SK-N-SH (cell line): ENCODE data around the gene PHPT1. TPM values are rescaled to one million over a fixed set of nuclear protein-coding genes. Genes with fewer than 3 reads are reported as not detected.

Source experiments
- CTCF ChIA-PET: fragments of 300-600, 350-600 bp; formaldehyde crosslinking; extraction: SDS; loops from one replicate; lab custom pipeline; 2021; lab: Yijun Ruan, JAX
- POLR2A ChIA-PET: fragments of 350-600 bp; sonication (Branson Sonifier 250); formaldehyde crosslinking; extraction: SDS; loops from one replicate; lab custom pipeline; 2020; ENCODE audit warnings: antibody characterized with exemption, inconsistent platforms; lab: Yijun Ruan, JAX
- DNase-seq: peaks from one replicate; pipeline ENCODE4 v3.0.0; 2012
- H2AFZ ChIP-seq: fragments of 200-600 bp; sonication (generic); 2 replicates; pipeline ENCODE4 v1.8.1; 2016; ENCODE audit warnings: antibody characterized with exemption, mild to moderate bottlenecking, low read depth
- H3F3A ChIP-seq: fragments of 200-600 bp; sonication (generic); replicated peaks from 2 replicates; pipeline ENCODE3; 2016; ENCODE audit warnings: antibody characterized with exemption, mild to moderate bottlenecking; ENCODE audit not compliant: insufficient read depth
- H3K27ac ChIP-seq, 2 experiments: fragments of 200-500 bp in 1 of 2; fragments of 200-600 bp in 1 of 2; sonication (Bioruptor generic) in 1 of 2; sonication (generic), shearing (Covaris generic) in 1 of 2; 2 replicates each; pipeline versions ENCODE4 v1.5.1 to v1.6.1; 2014 to 2016; ENCODE audit warnings: low read depth in 2 of 2, inconsistent platforms in 1 of 2, low read length in 1 of 2, mild to moderate bottlenecking in 1 of 2, mixed read lengths in 1 of 2
- H3K27me3 ChIP-seq: fragments of 200-600 bp; sonication (generic), shearing (Covaris generic); 2 replicates; pipeline ENCODE4 v1.6.1; 2016; ENCODE audit warnings: mixed run types; ENCODE audit not compliant: insufficient read depth
- H3K36me3 ChIP-seq, 2 experiments: fragments of 200-500 bp in 1 of 2; fragments of 200-600 bp in 1 of 2; sonication (Bioruptor generic) in 1 of 2; sonication (generic) in 1 of 2; replicated peaks in 1 of 2; 2 replicates each; pipeline versions ENCODE3 to v1.5.1; 2014 to 2016; ENCODE audit warnings: low read length in 1 of 2, mild to moderate bottlenecking in 1 of 2; ENCODE audit not compliant: insufficient read depth in 2 of 2, control insufficient read depth in 1 of 2
- H3K4me1 ChIP-seq, 2 experiments: fragments of 200-500 bp in 1 of 2; fragments of 200-600 bp in 1 of 2; sonication (Bioruptor generic) in 1 of 2; sonication (generic), shearing (Covaris generic) in 1 of 2; 2 replicates each; pipeline versions ENCODE4 v1.5.1 to v1.6.1; 2014 to 2016; ENCODE audit warnings: low read depth in 1 of 2, low read length in 1 of 2, mixed run types in 1 of 2; ENCODE audit not compliant: insufficient read depth in 2 of 2, control insufficient read depth in 1 of 2
- H3K4me2 ChIP-seq: fragments of 200-600 bp; sonication (generic), shearing (Covaris generic); 2 replicates; pipeline ENCODE4 v1.6.1; 2017; ENCODE audit warnings: mixed run types
- H3K4me3 ChIP-seq, 2 experiments: fragments of 200-500 bp in 1 of 2; fragments of 200-600 bp in 1 of 2; sonication (Bioruptor generic) in 1 of 2; sonication (generic), shearing (Covaris generic) in 1 of 2; 2 replicates each; pipeline versions ENCODE4 v1.5.1 to v1.8.1; 2014 to 2016; ENCODE audit warnings: low read depth in 2 of 2, inconsistent platforms in 1 of 2, low read length in 1 of 2, mild to moderate bottlenecking in 1 of 2, mixed read lengths in 1 of 2, moderate library complexity in 1 of 2
- H3K79me2 ChIP-seq: fragments of 200-600 bp; sonication (generic); 2 replicates; pipeline ENCODE4 v1.8.1; 2017; ENCODE audit warnings: mild to moderate bottlenecking; ENCODE audit not compliant: insufficient read depth
- H3K9ac ChIP-seq: fragments of 200-600 bp; sonication (generic); 2 replicates; pipeline ENCODE4 v1.6.1; 2017; ENCODE audit warnings: mixed run types
- H3K9me2 ChIP-seq: fragments of 200-600 bp; sonication (generic); 2 replicates; pipeline ENCODE4 v1.6.1; 2017; ENCODE audit warnings: mixed run types
- H3K9me3 ChIP-seq: fragments of 200-600 bp; sonication (generic); 2 replicates; pipeline ENCODE4 v1.6.1; 2017; ENCODE audit warnings: mixed run types, mild to moderate bottlenecking, moderate library complexity
- H4K20me1 ChIP-seq: fragments of 200-600 bp; sonication (generic); 2 replicates; pipeline ENCODE4 v1.6.1; 2017; ENCODE audit warnings: mild to moderate bottlenecking, mixed run types; ENCODE audit not compliant: insufficient read depth
- EP300 ChIP-seq, 2 experiments: IDR thresholded peaks; 2 replicates each; pipeline versions ENCODE4 v1.4.0 to v1.6.1; 2012; ENCODE audit warnings: borderline replicate concordance in 1 of 2, low read depth in 1 of 2, low read length in 1 of 2
- FOSL2 ChIP-seq: IDR thresholded peaks from 2 replicates; pipeline ENCODE4 v1.4.0; 2012; ENCODE audit warnings: low read depth, mild to moderate bottlenecking, moderate library complexity, borderline replicate concordance
- FOXJ3 ChIP-seq: sonication (generic); formaldehyde crosslinking; IDR thresholded peaks from 2 replicates; pipeline ENCODE4 v1.5.1; 2020; ENCODE audit warnings: mild to moderate bottlenecking, missing genetic modification reagents
- GABPA ChIP-seq: IDR thresholded peaks from 2 replicates; pipeline ENCODE4 v1.4.0; 2012; ENCODE audit warnings: low read depth, mild to moderate bottlenecking
- JUND ChIP-seq: IDR thresholded peaks from 2 replicates; pipeline ENCODE4 v1.4.0; 2012
- MEF2A ChIP-seq: IDR thresholded peaks from 2 replicates; pipeline ENCODE4 v1.4.0; 2012; ENCODE audit warnings: low read depth, borderline replicate concordance
- MXI1 ChIP-seq: IDR thresholded peaks from 2 replicates; pipeline ENCODE4 v1.6.1; 2012; ENCODE audit warnings: mild to moderate bottlenecking, low read depth, low read length, improper control_type of control experiment
- NFIC ChIP-seq: IDR thresholded peaks from 2 replicates; pipeline ENCODE4 v1.4.0; 2012; ENCODE audit warnings: borderline replicate concordance
- POLR2AphosphoS5 ChIP-seq: IDR thresholded peaks from 2 replicates; pipeline ENCODE4 v1.6.1; 2012; ENCODE audit warnings: low read depth, low read length
- RCOR1 ChIP-seq: fragments of 150-350 bp; IDR thresholded peaks from 2 replicates; pipeline ENCODE4 v1.6.1; 2017; ENCODE audit warnings: antibody characterized with exemption, low read length
- RFX5 ChIP-seq: IDR thresholded peaks from 2 replicates; pipeline ENCODE4 v1.6.1; 2012; ENCODE audit warnings: mild to moderate bottlenecking, improper control_type of control experiment, low read length
- RXRA ChIP-seq: IDR thresholded peaks from 2 replicates; pipeline ENCODE4 v1.4.0; 2012; ENCODE audit warnings: low read depth, mild to moderate bottlenecking, borderline replicate concordance
- TAF1 ChIP-seq: IDR thresholded peaks from 2 replicates; pipeline ENCODE4 v1.6.1; 2012; ENCODE audit warnings: low read depth, mild to moderate bottlenecking, low read length, moderate library complexity, borderline replicate concordance
- TCF12 ChIP-seq: IDR thresholded peaks from 2 replicates; pipeline ENCODE4 v1.4.0; 2012
- TEAD4 ChIP-seq: IDR thresholded peaks from 2 replicates; pipeline ENCODE4 v1.4.0; 2012; ENCODE audit warnings: mild to moderate bottlenecking, borderline replicate concordance; ENCODE audit not compliant: insufficient read depth
- YY1 ChIP-seq: IDR thresholded peaks from 2 replicates; pipeline ENCODE4 v1.4.0; 2012; ENCODE audit warnings: low read depth, mild to moderate bottlenecking
- WGBS: methylation state at CpG from one replicate; pipeline ENCODE4 v1.1.6; 2017; ENCODE audit warnings: low lambda C conversion rate; 5-methylcytosine and 5-hydroxymethylcytosine counted together
- polyA plus RNA-seq, 3 experiments: library from polyadenylated mRNA; depleted of rRNA; stranded (reverse); fragments of >200 nt; gene quantifications; 2 replicates each; pipeline ENCODE4 v1.2.3, GENCODE V29; 2012
- TF ChIP-seq, protein P1 (sequence below): IDR thresholded peaks from 2 replicates; pipeline ENCODE4 v1.6.1; 2012; ENCODE audit warnings: mild to moderate bottlenecking, low read depth, low read length, moderate library complexity
- TF ChIP-seq, protein P2 (sequence below): IDR thresholded peaks from 2 replicates; pipeline ENCODE4; 2012
- TF ChIP-seq, protein P3 (sequence below): fragments of 150-350 bp; IDR thresholded peaks from 2 replicates; pipeline ENCODE4 v1.6.1; 2017; ENCODE audit warnings: antibody characterized with exemption, low read length, low read depth, borderline replicate concordance
- TF ChIP-seq, protein P4 (sequence below): fragments of 150-350 bp; IDR thresholded peaks from 2 replicates; pipeline ENCODE4 v1.6.1; 2016; ENCODE audit warnings: mild to moderate bottlenecking, low read depth, low read length
- TF ChIP-seq, protein P5 (sequence below): IDR thresholded peaks from 2 replicates; pipeline ENCODE4 v1.4.0; 2012; ENCODE audit warnings: low read depth, borderline replicate concordance

PHPT1 gene
- polyA plus RNA-seq, 1 of the 3 experiments (the other 2 are of a cell fraction), result 517 TPM

DNA sequence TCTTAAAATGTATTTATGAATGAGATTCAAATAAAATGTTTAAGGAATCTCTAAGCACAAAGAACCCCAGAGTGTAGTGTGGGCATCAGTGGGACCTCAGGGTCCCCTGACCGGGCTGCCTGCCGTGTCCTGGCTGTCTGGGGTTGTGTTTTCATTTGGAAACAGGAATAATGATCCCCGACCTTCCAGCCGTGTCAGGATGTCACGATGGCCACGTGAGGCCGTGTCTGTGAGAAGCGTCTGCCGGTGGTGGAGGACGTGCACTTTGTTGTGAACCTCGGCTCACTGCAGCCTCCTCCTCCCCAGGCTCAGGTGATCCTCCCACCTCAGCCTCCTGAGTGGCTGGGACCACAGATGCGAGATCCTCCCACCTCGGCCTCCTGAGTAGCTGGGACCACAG lies 41.5 kb downstream of the PHPT1 start:
- H3K4me3 ChIP-seq, result no peak overlapping the region

DNA sequence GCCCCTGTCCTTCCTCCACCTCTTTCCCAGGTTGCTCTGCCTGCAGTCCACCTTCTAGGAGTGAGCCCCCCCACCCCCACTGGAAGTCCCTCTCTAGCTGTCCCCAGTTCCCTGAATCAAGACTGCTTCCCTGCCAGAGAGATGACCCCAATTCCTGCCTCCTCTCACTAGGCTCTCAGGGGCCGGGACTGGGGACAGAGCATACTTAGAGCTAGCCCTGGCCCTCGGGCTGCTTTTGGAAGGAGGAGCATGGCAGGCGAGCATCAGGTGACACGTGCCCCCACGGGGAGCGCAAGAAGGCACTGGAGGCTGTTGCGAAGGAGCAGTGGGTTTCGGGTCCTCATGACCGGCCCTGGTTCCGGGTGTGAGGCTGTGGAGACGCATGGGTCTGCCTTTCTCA lies 46.8 kb downstream of the PHPT1 start:
- no peak overlapping the region for H3K4me3 ChIP-seq
- H3K4me1 ChIP-seq, result peaks cover 0 to 2% of the 10 kb centered on the region in 2 experiments; a peak in 1 of 4 replicates
- H4K20me1 ChIP-seq, result 0 out of 2 replicates have a peak, but pooled peaks cover 3% of the 10 kb centered on the region
- no peaks in the 10 kb centered on the region for H3K27me3 ChIP-seq
- no peaks in the 10 kb centered on the region for H3K9me3 ChIP-seq
- DNase-seq, result no peak
- no peak overlapping the region for H2AFZ ChIP-seq
- ChIA-PET POLR2A (no interaction called here), CTCF (no interaction called here)
- peaks cover 14% of the 10 kb centered on the region for H3F3A ChIP-seq
- no peaks in the 10 kb centered on the region for H3K9me2 ChIP-seq
- no peak overlapping the region for H3K9ac ChIP-seq
- H3K36me3 ChIP-seq, result peaks cover 9 to 18% of the 10 kb centered on the region in 2 experiments
- no peak overlapping the region for H3K4me2 ChIP-seq
- 83% methylated on average over 11 of the region's 11 CpGs for WGBS
- no peak overlapping the region for H3K27ac ChIP-seq
- H3K79me2 ChIP-seq, result peaks cover 69% of the 10 kb centered on the region
- no peak for TF ChIP-seq NFIC
- no peak for TF ChIP-seq JUND
- TF ChIP-seq, protein P1, sequence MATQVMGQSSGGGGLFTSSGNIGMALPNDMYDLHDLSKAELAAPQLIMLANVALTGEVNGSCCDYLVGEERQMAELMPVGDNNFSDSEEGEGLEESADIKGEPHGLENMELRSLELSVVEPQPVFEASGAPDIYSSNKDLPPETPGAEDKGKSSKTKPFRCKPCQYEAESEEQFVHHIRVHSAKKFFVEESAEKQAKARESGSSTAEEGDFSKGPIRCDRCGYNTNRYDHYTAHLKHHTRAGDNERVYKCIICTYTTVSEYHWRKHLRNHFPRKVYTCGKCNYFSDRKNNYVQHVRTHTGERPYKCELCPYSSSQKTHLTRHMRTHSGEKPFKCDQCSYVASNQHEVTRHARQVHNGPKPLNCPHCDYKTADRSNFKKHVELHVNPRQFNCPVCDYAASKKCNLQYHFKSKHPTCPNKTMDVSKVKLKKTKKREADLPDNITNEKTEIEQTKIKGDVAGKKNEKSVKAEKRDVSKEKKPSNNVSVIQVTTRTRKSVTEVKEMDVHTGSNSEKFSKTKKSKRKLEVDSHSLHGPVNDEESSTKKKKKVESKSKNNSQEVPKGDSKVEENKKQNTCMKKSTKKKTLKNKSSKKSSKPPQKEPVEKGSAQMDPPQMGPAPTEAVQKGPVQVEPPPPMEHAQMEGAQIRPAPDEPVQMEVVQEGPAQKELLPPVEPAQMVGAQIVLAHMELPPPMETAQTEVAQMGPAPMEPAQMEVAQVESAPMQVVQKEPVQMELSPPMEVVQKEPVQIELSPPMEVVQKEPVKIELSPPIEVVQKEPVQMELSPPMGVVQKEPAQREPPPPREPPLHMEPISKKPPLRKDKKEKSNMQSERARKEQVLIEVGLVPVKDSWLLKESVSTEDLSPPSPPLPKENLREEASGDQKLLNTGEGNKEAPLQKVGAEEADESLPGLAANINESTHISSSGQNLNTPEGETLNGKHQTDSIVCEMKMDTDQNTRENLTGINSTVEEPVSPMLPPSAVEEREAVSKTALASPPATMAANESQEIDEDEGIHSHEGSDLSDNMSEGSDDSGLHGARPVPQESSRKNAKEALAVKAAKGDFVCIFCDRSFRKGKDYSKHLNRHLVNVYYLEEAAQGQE, result no peak
- TF ChIP-seq, protein P2, sequence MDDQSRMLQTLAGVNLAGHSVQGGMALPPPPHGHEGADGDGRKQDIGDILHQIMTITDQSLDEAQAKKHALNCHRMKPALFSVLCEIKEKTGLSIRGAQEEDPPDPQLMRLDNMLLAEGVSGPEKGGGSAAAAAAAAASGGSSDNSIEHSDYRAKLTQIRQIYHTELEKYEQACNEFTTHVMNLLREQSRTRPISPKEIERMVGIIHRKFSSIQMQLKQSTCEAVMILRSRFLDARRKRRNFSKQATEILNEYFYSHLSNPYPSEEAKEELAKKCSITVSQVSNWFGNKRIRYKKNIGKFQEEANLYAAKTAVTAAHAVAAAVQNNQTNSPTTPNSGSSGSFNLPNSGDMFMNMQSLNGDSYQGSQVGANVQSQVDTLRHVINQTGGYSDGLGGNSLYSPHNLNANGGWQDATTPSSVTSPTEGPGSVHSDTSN, result no peak
- TF ChIP-seq FOXJ3 (CRISPR knock-in tag), result no peak
- TF ChIP-seq RFX5, result no peak
- no peak for TF ChIP-seq TEAD4
- TF ChIP-seq, protein P3, sequence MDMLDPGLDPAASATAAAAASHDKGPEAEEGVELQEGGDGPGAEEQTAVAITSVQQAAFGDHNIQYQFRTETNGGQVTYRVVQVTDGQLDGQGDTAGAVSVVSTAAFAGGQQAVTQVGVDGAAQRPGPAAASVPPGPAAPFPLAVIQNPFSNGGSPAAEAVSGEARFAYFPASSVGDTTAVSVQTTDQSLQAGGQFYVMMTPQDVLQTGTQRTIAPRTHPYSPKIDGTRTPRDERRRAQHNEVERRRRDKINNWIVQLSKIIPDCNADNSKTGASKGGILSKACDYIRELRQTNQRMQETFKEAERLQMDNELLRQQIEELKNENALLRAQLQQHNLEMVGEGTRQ, result no peak
- TF ChIP-seq GABPA, result no peak
- no peak for TF ChIP-seq POLR2AphosphoS5
- no peak for TF ChIP-seq EP300 (IDR thresholded peaks at IDR 0.05; ENCODE audit: borderline replicate concordance in 1 of 2, low read depth in 1 of 2, low read length in 1 of 2)

More for the DNA sequence above, 41.5 kb downstream of the PHPT1 start:
- Histone ChIP-seq H2AFZ (no peak overlapping the region), H3K36me3 (no peaks in the 10 kb centered on the region), H3K9ac (no peak overlapping the region), H3K9me2 (no peaks in the 10 kb centered on the region), H3F3A (no peaks in the 10 kb centered on the region), H3K4me2 (no peak overlapping the region), H3K9me3 (no peaks in the 10 kb centered on the region), H3K27ac (no peak overlapping the region), H4K20me1 (peaks cover 13% of the 10 kb centered on the region; the same call in 1 of the 2 replicates), H3K4me1 (peaks cover 0 to 4% of the 10 kb centered on the region in 2 experiments; a peak in 1 of 4 replicates), H3K79me2 (peaks cover 88% of the 10 kb centered on the region), H3K27me3 (no peaks in the 10 kb centered on the region)
- POLR2A ChIA-PET, result no interaction called here
- CTCF ChIA-PET, result interaction anchor here (0.7 to 1.3 kb wide), 3 partner anchors 54 to 180 kb away, joined by 3 read pairs; partner anchors contain the start of genes FBXW5 and SAPCD2
- 93% methylated on average over 13 of the region's 13 CpGs for WGBS
- no peak for DNase-seq
- TF ChIP-seq MXI1 (no peak), RXRA (no peak), TEAD4 (no peak), YY1 (no peak), FOXJ3 (CRISPR knock-in tag) (no peak), NFIC (no peak), TCF12 (no peak), RCOR1 (no peak), TAF1 (no peak), FOSL2 (no peak), GABPA (no peak), MEF2A (no peak)
- TF ChIP-seq, protein P4, sequence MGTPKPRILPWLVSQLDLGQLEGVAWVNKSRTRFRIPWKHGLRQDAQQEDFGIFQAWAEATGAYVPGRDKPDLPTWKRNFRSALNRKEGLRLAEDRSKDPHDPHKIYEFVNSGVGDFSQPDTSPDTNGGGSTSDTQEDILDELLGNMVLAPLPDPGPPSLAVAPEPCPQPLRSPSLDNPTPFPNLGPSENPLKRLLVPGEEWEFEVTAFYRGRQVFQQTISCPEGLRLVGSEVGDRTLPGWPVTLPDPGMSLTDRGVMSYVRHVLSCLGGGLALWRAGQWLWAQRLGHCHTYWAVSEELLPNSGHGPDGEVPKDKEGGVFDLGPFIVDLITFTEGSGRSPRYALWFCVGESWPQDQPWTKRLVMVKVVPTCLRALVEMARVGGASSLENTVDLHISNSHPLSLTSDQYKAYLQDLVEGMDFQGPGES, result no peak
- TF ChIP-seq, protein P5, sequence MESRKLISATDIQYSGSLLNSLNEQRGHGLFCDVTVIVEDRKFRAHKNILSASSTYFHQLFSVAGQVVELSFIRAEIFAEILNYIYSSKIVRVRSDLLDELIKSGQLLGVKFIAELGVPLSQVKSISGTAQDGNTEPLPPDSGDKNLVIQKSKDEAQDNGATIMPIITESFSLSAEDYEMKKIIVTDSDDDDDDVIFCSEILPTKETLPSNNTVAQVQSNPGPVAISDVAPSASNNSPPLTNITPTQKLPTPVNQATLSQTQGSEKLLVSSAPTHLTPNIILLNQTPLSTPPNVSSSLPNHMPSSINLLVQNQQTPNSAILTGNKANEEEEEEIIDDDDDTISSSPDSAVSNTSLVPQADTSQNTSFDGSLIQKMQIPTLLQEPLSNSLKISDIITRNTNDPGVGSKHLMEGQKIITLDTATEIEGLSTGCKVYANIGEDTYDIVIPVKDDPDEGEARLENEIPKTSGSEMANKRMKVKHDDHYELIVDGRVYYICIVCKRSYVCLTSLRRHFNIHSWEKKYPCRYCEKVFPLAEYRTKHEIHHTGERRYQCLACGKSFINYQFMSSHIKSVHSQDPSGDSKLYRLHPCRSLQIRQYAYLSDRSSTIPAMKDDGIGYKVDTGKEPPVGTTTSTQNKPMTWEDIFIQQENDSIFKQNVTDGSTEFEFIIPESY, result no peak
